HG03354 (cell line): ENCODE data around the gene ENTPD3.

Experiments
- ATAC-seq: cut with Tn5 transposase; IDR thresholded peaks from one replicate; pipeline ENCODE4 v1.9.1; 2021; ENCODE audit warnings: mild to moderate bottlenecking; ENCODE audit not compliant: unreplicated experiment, poor library complexity, severe bottlenecking

Gene ENTPD3, protein sequence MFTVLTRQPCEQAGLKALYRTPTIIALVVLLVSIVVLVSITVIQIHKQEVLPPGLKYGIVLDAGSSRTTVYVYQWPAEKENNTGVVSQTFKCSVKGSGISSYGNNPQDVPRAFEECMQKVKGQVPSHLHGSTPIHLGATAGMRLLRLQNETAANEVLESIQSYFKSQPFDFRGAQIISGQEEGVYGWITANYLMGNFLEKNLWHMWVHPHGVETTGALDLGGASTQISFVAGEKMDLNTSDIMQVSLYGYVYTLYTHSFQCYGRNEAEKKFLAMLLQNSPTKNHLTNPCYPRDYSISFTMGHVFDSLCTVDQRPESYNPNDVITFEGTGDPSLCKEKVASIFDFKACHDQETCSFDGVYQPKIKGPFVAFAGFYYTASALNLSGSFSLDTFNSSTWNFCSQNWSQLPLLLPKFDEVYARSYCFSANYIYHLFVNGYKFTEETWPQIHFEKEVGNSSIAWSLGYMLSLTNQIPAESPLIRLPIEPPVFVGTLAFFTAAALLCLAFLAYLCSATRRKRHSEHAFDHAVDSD

DNA sequence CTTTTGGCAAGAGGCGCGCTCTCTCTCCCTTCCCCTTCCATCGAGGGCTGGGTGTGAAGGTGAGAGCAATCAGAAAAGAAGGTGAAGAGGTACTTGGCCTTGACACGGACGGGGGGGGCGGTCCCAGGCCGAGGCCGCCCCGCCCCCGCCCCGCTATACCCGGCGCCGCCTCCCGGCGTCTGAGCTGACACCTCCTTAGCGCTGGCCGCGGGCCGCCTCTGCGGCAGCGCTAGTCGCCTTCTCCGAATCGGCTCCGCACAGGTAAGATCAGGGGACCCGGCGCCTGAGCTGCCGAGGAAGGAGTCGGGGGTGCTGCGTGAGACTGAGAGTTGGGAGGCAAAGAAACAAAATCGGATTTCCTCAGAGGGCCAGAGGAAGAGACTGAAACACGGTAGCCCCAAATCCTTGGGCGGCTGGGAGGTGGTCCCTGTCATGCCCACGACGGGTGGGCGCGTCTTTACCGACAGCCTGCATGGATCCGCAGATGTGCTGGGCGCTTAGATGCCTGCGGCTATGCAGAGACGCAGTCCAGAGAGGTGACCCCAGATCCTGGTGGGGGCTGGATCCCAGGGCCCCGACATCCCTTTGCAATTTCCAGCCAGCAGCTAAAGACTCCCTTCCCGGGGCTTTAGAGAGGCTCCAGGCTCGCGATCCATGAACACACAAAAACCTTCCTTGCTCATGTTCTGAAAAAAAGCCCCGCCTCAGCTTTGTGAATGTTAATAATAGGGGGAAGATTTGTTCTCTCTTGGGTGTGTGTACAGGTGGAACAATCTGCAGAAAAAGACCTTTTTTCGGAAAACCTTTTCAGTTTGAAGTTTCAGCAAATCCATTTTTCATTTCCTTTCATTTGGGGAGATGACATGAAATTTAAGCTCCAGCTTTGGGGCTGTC, at the start of gene ENTPD3:
ENTPD3 (plus strand) TSS at position 184 of the 894 bp plus-strand sequence. CDS start 874 bp downstream, outside the sequence.
- no peak for ATAC-seq

DNA sequence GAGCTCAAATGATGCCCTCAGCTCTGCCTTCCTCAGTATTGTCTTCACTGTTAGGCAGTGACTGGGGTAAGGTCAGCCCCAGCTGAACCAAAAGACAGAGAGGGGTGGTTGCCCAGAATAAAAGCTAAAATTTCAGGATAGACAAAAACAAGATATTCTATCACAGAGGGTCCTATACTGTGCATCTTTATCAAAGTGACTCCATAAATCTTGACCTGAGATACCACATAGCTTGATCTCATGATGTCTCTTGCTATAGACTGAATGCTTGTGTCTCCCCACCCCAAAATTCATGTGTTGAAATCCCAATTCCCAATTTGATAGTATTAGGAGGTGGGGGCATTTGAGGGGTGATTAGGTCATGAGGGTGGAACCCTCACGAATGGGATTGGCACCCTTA, 47.1 kb upstream of the ENTPD3 start:
- ATAC-seq, result no peak

DNA sequence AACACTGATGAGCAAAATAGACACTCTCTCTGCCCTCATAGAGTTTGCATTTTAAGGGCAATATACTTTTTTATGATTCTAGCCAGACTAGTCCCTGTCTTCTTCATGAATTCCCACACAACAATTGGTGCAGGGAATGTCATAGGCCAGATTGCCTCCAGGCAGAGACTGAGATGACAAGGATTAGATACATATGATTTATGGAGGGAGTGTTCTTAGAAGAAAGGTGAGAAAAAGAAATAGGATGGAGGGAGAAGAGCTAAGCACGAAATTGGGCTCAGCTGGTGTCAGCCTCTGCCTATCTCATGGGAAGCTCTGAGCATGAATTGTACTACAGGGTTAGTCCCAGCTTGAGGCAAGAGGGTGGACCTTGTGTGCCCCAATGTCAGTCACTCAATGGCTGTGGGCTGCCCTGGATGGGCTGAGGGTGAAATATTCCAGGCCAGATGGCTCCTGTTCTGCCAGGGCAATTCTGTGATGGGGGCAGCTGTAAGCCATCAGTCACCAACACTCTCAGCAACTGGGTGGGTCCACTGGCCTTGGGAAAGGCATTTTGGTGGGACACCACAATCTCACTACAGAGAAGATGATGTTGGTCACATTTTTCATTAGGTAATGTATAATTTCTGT, 46.3 kb upstream of the ENTPD3 start:
- ATAC-seq, result no peak

DNA sequence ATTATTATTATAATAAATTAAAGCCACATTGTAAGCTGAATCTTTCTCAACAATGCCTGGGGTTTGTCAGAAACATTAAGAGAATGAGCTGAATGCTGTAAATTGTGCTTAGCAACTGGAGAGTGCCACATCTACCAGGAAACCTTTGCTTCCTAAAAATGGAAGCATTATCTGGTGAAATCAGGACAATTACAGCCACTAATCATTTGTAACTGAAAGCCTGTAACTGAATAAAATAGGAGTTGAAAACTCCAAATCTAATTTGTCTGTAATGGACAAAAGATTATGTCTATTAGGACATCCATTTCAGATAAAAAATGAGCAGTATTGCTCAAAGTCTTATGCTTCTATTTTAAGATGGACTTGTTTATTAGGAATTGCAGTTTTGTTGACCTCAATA, 45.3 kb upstream of the ENTPD3 start:
- ATAC-seq, result no peak

DNA sequence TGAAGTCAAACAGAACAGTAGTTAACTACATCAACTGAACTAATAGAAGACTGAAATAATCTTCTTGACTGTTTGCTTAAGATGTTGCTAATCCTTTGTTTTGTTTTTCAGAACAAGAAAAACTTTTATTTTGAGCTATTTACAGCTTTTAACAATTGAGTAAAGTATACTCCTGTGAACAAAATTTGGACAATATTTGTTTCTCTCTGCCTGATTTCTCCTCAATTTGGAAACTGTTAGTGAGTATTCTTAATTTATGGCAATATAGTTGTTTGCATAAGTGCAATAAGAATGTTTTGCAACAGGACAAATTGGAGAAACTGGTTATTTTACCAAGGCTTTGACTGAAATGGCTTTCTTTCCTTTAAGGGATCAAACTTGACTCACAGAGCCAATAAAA, 36.5 kb upstream of the ENTPD3 start:
- no peak for ATAC-seq

DNA sequence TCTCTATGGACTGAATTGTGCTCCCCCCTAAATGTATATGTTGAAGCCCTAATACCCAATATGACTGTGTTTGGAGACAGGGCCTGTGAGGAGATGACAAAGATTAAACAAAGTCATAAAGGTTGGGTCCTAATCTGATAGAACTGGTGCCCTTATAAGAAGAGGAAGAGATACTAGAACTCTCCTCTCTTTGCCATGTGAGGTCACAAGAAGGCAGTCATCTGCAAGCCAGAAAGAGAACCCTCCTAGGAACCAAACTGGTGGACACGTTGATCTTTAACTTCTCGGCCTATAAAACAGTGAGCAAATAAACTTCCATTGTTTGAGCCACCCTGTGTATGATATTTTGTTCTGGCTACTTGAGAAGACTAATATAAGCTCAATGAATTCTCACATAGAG, 31.6 kb upstream of the ENTPD3 start:
- no peak for ATAC-seq

DNA sequence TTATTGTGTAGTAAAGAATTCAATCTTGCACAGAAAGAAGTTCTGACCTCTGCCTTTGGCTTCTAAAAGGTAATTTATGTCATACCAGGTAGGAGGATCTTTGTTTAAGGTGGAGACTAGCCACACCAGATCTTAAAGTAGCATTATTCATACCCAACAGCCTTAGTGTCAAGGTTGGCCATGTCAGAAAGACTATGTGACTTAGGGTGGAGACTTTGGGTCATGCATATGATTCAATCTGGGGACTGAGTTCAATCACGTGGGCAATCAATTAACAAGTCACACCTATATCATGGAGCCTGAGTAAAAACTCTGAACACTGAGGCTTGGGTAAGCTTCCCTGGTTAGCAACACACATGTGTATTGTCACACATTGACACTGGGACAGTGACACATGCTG, 28.5 kb upstream of the ENTPD3 start:
- no peak for ATAC-seq

DNA sequence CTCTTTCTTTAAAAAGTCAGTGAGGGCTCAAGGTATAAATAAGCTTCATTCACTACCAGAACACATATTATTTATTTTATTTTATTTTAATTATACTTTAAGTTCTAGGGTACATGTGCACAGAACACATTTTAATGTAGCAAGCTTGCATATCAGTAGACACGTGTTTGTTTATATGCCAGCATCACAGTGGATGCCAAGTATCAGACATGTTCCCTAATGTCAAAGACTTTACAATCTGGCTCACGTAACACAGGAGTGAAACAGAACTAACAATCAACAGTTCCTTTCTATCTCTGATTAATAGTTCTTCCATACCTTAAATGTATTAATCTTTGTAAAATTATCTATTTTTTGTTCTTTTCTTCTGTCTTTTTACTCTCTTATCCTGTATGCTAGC, 23.3 kb upstream of the ENTPD3 start:
- no peak for ATAC-seq

DNA sequence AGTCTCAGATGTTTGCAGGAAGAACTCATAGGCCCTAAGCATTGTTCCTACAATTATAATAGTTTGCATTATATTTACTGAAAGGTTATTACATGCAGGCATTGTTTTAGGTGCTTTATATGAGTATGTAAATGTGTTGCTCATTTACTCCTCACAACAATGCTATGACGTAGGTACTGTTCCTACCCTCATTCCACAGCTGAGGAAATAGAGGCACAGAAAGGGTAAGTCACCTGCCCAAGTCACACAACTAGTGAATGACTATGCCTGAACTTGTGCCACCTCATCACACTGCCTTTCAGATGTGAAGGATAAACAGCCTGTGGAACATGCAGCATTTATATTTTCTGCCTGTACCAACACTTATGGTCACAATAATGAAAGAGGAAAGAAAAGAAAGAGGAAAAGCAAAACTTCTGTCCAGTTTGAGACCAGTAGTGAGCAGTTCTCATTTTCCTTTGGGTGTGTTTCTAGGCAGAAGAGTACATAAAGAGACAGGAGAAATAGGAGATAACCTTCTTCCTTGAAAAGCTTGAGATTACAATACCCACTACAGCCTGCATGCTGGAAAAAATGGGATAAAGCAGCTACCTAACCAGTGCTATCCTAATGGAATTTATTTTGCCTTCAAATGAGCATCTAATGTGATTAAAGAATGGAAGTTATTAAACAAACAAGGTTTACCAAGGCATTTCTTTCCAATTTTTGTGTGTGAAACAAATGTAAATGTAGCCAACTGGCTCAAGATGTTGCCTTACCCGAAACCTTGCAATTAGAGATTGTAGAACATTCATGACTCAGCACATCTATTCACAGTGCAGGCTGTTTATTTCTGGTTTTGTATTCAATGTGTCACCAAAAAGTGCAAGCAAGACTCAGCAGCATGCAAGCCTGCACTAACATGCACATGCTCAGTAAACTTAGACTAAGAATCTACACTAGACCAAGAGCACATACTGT, 20.5 kb upstream of the ENTPD3 start:
- ATAC-seq, result no peak

DNA sequence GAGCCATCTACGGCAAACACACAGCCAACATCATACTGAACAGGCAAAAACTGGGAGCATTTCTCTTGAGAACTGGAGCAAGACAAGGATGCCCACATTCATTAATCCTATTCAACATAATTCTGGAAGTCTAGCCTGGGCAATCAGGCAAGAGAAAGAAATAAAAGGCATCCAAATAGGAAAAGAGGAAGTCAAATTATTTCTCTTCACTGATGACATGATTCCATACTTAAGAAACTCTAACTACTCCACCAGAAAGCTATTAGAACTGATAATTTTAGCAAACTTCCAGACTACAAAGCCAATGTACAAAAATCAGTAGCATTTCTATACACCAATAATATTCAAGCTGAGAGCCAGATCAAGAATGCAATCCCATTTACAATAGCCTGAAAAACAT, 17.3 kb upstream of the ENTPD3 start:
- ATAC-seq, result no peak

DNA sequence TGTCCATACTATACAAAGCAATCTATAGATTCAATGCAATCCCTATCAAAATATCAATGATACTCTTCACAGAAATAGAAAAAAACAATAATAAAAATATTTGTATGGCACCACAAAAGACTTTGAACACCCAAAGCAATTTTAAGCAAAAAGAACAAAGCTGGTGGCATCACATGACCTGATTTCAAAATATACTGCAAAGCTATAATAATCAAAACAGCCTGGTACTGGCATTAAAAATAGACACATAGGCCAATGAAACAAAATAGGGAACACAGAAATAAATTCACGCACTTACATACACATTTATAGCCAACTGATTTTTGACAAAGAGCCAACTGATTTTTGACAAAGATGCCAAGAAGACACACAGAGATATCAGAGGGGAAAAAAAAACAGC, 9.2 kb upstream of the ENTPD3 start:
- ATAC-seq, result no peak

DNA sequence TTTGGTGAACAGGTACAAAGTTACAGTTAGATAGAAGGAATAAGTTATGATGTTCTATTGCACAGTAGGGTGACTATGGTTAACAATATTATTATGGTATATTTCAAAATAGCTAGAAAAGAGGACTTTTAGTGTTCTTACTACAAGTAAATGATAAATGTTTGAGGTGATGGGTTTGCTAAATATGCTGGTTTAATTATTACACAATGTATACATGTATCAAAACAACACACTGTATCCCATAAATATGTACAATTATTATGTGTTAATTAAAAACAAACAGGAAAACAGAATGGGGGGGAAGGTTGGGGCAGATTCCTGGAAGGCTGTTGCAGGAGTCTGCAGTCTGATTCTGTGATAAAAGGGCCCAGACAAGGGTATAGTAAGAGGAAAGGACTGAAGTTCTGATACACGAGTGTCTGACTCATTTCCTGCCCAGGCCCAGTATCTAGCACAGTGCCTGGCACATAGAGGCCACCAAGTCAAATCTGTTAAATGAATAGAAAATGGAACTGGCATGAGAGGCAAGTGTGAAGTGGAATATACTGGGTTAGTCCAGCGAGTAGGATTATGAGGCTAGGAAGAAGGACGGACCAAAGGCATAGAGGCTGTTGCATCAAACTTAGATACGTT, 7.2 kb upstream of the ENTPD3 start:
- no peak for ATAC-seq

DNA sequence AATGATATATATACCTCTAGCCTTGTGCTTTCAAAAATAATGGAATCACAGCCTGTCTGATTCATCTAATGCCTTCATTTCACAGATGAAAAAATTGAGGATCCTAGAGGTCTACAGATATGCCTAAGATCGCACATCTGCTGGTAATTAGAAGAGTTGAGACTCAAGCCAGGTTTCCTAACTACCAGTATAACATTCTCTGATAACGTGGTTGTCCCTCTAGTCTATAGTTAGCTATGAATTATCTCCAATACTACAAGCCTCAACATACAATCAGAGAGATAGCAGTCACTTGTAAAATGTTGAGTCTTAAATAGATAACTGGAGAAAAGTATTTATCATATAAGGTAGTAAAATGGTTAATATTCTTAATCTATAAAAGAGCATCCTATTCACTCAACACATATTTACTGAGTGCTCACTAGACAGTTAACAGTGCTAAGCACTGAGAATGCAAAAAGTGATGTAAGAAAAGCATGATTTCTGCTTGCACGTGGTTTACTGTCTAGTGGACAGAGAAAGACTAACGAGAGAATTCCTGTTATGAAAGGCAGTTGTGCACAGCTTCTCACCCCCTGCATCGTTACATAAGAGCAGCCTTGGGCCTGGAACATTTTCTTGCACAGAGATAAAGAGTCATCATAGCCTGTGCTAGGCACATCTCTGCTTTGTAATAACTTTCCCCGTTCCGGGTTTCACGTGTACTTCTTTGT, 4.9 kb upstream of the ENTPD3 start:
- no peak for ATAC-seq

DNA sequence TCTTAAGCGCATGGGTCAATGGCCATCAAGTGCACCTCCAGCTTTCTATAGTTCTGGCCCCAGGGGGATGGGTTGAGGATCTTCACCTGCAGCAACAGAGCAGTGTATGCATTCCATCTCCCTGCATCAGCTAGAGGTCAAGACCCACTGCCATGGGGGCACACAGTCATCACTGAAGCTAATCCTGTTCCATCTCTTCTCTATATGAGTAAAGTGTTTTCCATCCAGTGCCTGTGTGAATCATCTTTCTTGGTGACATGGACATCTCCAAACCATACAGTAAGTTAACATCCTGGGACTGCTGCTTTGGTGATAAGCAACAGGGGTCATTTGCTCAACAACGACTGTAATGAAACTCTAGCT, 4.4 kb upstream of the ENTPD3 start:
- ATAC-seq, result no peak

DNA sequence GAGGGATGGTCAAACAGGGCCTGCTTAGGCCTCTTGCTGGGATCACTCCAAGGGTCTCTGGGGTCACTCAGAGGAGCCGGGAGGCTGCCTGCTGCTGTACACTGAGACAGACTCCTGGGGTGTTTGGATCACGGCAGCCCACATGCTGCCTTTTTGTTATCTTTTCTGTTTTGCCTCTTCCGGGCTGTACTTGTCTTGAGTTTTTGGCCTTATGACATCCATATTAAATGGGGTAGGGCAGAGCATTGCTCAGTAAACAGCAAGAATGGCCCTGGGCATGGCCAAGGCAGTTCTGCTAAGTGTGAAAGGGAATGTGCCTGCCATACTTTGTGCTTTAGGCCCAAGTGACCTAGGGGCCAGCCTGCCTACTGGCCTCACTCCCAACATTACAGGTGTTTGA, 771 bp upstream of the ENTPD3 start:
- no peak for ATAC-seq

DNA sequence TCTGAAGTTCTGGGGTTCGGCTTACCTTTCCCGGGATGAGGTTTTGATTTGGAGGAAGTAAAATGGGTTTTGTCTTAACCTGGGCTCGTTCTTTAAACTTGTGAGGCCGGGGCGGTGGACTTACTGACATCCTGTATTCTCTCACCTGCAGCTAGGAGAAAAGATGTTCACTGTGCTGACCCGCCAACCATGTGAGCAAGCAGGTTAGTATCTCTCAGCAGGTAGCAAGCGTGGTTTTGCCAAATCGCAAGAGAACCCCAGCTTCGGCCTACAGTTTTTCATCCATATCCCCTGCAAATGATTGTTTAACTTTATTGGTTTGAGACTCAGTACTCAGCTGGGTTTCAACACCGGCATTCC, 891 bp downstream of the ENTPD3 start:
- no peak for ATAC-seq

DNA sequence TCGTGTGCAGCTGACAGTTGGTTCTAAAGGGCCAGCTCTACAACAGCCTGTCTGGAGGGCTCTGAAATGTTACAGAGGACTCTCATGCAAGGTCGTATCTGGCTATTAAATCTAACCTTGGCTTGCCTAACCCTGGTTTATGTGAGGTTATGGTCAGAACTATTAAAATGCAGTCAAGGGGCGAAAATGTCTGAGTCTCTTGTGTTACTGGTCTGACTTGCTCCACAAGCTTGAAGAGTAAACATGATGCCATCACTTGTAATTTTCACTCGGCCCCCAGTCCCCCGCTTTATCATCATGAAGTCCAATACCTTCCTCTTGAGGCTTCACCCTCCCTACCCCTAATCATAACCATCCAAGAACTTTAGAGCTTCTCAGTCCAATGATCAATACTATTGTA, 9.4 kb downstream of the ENTPD3 start:
- ATAC-seq, result no peak

DNA sequence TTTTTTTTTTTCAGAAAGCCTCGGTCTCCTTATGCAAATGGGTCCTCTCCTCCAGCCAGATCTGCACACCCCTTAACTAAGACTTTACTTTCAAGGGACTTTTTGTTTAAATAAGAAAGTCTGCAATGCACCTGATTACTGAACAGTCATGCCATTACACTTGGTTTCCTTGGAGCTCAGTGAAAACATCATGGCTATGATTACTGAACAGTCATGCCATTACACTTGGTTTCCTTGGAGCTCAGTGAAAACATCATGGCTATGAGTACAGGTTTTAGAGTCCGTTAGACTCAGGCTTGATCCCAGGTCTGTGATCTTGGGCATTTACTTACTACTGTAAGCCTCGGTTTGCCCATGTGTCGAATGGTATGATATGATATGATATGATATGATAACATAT, 10.1 kb downstream of the ENTPD3 start:
- ATAC-seq, result no peak
